NCI-H2107 (cell line): ENCODE results near the gene ZNF581.

ENCODE experiments used
- DNase-seq: peaks from one replicate; lab custom pipeline; 2025; lab: John Stamatoyannopoulos, UW

ZNF581 gene

DNA sequence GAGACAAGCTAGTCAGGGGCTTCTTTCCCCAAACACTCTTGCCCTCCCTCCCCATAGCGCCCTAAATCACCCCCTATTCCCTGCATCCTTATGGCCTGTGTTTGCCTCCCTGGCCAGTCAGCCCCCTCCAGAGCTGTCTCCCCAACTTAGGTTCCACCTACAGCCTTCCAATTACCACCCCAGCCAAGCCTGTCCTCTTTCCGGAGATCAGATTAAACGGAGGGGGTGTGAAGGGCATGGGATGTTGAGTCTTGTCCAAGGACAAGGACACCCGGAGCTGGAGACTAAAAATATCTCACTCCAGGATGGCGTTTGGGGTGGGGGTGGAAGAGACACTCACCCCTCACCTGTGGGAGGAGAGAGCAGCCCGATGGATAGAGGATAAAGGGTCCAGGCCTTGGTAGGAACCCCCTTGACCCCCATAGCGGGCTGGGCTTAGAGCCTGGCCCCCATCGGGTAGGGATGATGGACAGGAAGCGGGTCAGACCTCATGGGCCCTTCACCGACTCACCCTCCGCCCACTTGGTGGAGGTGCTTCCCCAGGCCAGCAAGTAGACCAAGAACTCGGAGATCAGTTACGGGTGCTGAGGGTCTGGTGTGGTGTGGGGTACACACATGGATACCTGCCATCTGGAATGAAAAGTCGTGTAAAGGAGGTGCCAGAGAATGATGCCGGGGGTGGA is 32.0 kb upstream of the ZNF581 start:
- no peak for DNase-seq

DNA sequence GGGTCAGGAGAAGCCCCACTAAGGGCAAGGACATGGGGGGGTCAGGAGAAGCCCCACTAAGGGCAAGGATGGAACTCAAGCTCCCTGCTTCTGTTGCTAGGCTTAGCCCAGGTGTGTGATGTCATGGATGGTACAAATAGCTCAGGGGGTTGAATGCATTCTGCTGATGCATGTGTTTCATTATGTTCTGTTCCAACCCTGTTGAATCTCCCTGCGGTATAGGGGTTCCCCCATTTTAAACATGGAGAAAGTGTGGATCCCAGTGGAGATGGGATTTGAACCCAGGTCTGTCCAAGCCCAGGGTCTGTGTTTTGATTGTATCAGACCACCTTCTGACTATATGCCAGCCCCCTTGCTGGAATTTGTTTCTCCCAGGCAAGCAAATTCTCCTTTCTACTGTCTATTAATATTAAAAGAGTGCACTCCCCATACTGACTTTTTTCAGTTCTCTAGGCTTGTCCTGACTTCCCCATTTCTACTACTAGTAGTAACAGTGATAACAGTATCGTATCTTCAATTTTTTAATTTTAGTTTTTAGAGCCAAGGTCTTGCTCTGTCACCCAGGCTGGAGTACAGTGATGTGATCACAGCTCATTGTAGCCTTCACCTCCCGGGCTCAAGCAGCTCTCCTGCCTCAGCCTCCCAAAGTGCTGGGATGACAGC is 31.3 kb upstream of the ZNF581 start:
- DNase-seq, result no peak

DNA sequence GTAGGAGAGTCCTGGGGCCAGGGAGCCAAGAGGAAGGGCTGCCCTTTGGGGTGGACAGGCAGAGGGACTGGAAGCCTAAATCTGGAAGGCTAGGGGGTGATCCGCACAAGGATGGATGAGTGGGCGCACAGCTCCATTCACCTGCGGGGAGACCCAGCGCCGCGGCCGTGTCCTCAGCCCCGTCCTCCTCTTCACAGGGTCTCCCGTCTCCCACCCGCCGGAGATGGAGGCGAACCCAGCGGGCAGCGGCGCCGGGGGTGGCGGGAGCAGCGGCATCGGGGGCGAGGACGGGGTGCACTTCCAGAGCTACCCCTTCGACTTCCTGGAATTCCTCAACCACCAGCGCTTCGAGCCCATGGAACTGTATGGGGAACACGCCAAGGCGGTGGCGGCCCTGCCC is 30.1 kb upstream of the ZNF581 start:
- DNase-seq, result no peak

DNA sequence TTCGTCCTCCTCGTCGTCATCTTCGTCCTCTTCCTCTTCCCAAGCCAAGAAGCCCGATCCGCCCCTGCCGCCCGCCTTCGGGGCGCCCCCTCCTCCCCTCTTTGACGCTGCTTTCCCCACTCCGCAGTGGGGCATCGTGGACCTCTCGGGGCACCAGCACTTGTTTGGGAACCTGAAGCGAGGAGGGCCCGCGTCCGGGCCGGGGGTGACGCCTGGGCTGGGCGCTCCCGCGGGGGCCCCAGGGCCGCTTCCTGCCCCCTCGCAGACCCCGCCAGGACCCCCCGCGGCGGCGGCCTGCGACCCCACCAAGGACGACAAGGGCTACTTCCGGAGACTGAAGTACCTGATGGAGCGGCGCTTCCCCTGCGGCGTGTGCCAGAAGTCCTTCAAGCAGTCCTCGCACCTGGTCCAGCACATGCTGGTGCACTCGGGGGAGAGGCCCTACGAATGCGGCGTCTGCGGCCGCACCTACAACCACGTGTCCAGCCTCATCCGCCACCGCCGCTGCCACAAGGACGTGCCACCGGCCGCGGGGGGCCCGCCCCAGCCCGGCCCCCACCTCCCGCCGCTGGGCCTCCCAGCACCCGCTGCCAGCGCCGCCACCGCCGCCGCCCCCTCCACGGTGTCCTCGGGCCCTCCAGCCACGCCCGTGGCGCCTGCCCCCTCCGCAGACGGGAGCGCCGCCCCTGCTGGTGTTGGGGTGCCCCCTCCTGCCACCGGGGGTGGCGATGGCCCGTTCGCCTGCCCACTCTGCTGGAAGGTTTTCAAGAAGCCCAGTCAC is 29.3 kb upstream of the ZNF581 start:
- DNase-seq, result no peak

DNA sequence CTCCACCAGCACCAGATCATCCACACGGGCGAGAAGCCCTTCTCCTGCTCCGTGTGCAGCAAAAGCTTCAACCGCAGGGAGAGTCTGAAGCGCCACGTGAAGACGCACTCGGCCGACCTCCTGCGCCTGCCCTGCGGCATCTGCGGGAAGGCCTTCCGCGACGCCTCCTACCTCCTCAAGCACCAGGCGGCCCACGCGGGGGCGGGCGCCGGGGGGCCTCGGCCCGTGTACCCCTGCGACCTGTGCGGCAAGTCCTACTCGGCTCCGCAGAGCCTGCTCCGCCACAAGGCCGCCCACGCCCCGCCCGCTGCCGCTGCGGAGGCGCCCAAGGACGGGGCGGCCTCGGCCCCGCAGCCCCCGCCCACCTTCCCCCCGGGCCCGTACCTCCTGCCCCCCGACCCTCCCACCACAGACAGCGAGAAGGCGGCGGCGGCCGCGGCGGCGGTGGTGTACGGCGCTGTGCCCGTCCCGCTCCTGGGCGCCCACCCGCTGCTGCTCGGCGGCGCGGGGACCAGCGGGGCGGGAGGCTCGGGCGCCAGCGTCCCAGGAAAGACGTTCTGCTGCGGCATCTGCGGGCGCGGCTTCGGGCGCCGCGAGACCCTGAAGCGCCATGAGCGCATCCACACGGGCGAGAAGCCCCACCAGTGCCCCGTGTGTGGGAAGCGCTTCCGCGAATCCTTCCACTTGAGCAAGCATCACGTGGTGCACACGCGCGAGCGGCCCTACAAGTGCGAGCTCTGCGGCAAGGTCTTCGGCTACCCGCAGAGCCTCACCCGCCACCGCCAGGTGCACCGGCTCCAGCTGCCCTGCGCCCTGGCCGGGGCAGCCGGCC is 28.5 kb upstream of the ZNF581 start:
- DNase-seq, result no peak

DNA sequence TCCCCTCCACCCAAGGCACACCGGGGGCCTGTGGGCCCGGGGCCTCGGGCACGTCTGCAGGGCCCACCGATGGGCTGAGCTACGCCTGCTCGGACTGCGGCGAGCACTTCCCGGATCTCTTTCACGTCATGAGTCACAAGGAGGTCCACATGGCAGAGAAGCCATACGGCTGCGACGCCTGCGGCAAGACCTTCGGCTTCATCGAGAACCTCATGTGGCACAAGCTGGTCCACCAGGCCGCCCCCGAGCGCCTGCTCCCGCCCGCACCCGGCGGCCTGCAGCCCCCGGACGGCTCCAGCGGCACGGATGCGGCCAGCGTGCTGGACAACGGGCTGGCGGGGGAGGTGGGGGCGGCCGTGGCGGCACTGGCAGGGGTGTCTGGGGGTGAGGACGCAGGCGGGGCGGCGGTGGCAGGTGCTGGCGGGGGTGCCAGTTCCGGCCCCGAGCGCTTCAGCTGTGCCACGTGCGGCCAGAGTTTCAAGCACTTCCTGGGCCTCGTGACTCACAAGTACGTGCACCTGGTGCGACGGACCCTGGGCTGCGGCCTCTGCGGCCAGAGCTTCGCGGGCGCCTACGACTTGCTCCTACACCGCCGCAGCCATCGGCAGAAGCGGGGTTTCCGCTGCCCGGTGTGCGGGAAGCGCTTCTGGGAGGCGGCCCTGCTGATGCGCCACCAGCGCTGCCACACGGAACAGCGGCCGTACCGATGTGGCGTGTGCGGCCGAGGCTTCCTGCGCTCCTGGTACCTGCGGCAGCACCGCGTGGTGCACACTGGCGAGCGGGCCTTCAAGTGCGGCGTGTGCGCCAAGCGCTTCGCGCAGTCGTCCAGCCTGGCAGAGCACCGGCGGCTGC is 27.7 kb upstream of the ZNF581 start:
- no peak for DNase-seq

DNA sequence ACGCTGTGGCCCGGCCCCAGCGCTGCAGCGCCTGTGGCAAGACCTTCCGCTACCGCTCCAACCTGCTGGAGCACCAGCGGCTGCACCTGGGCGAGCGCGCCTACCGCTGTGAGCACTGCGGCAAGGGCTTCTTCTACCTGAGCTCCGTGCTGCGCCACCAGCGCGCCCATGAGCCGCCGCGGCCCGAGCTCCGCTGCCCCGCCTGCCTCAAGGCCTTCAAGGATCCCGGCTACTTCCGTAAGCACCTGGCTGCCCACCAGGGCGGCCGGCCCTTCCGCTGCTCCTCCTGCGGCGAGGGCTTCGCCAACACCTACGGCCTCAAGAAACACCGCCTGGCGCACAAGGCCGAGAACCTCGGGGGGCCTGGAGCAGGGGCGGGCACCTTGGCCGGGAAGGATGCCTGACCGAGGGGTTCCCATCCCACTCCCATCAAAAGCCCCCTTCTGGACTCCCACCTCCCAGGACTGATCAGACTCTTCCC is 27.0 kb upstream of the ZNF581 start:
- no peak for DNase-seq

DNA sequence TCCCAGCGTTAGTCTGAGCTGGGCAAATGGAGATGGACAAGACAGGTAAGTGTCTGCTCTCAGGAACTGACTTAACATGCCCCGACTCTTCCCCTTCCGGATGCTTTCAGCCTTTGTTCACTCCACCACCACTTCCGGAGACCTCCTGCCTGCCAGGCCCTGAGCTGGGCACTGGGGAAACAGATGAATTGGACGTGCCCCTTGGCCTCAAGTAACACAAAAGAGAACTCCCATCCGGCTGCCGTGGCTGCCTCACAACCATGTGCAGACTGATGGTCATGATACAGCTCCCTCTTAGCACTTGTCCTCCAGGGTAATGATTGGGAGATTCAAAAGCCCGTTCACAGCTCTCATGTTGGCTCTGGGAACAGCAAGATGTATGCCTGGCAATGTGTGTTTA is 26.0 kb upstream of the ZNF581 start:
- no peak for DNase-seq

DNA sequence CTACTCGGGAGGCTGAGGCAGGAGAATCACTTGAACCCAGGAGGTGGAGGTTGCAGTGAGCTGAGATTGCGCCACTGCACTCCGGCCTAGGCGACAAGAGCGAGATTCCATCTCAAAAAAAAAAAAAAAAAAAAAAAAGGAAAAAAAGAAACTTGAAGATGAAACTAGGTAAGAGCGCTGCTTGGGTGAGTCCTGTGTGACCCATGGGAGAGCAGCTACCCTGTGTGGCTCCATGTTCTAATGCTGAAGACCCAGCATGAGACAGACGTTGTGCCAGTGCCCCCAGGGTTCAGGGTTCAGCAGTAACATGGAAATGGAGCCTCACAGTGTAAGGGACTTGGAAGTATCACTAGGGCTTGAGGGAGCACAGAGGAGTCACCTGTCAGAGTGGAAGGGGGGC is 25.0 kb upstream of the ZNF581 start:
- no peak for DNase-seq

DNA sequence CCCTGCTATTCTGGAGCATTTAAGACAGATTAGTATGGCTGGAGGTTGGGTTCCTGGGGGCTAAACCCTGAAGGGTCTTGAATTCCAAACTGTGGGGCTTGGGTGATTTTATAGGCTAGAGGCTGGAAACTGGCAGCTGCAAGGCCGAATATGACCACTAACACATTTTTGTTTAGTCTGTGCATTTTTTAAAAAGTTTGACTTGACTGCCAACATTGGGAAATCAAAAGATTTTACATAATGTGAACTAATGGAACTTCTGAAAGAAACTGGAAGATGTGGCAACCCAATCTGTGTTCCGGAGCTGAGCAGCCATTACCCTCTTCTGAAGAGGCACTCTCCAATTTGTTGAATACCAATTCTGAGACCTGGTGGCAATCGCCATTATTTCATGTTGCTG is 24.2 kb upstream of the ZNF581 start:
- DNase-seq, result no peak

DNA sequence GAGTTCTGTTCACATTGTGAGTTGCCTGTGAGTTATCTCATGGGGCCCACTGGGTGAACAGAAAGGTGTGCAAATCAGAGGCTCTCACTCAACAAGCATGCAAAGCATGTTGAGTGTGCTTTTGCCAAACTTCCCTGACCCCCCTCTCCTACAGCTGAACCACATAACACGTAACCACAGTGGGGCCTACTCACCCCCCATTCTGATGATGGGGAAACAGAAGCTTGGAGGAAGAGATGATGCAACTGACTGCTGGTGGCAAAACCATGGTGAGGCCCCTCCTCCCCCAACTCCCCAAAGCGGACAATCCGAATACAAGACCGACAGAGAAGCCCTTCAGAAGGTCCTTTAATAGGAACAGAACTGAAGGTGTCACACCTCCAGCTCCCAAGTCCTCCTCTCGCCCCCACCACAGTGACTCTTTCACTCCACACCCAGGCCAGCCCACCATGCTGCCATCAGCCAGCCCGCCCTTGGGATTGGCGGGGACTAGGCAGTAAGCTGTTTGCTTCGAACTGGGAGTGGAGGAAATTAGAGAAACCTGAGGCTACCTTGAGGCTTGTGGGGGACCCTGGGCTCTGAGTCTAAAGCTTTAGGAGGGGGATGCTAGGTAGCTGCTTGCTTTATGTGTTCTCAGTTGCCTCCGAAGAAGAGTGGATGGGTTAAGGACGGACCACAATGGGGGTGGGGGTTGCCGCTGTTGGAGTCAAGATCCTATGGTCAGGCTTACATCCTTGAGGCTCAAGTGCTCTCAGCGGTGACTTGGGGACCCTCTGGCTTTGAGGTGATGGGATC is 22.8 kb upstream of the ZNF581 start:
- no peak for DNase-seq

DNA sequence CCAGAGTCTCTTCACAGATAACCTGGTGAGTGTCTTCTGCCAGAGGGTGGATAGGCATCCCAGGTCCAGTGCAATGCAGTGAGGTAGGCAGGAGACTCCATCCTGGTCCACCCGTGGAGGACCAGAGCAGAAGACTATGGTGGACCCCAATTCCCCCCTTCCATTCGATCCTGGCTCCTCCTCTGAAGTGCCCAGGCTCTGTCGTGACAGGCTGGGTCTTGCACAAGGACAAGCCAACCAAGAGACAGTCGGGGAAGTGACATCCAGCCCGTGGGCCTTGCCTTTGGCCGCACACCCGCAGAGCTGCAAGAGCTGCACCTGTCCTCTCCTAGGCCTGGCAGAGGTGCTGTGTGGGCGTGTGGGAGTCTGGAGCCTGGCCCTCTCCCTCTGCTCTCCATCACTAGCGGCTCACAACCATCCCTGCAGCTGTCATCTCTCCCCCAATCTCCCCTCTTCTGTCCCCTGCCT is 22.2 kb upstream of the ZNF581 start:
- no peak for DNase-seq

DNA sequence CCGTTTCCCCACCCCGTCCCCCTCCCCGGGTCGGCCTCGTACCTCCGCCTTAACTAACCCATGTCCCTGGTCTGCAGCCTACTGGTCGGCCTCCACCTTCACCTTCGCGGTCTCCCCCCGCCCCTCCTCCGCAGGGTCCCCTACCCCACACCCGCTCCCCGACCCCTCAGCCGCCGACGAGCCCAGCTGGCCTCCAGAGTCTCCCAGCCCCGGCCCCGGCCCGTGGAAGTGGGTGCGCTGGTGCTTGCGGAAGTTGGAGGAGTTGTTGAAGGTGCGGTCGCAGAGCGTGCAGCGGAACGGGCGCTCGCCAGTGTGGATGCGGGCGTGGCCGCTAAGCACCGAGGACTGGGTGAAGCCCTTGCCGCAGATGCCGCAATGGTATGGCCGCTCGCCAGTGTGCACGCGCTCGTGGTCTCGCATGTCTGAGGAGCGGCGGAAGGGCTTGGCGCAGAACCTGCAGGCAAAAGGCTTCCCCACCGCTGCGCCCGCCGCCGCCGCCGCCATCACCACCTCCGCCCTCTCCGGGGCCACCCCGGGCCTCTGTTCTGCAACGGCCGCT is 21.7 kb upstream of the ZNF581 start:
- no peak for DNase-seq

DNA sequence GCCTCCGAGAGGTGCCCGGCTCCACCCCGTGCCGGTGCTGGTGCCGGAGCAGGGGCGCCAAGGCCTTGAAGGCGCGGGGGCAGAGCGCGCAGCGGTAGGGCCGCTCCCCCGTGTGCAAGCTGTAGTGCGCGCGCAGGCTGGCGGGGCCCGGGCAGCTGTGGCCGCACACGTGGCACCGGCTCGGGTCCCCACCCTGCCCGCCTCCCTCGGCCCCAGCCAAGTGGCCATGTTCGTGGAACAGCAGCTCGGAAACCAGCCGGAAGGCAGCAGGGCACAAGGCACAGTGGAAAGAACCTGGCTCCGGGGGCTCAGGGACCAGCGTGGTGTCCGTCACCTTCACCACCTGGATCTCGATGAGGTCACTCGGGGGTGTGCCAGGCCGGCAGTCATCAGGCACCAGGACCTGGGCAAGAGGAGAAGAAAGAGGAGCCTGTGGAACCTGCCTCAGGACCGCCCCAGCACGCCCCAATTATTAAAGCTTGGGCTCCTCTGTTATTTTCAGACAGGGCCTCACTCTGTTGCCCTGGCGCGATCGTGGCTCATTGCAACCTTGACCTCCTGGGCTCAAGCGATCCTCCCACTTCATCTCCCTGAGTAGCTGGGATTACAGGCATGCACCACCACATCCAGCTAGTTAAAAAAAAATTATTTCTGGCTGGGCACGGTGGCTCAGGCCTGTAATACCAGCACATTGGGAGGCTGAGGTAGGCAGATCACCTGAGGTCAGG is 21.0 kb upstream of the ZNF581 start:
- no peak for DNase-seq

DNA sequence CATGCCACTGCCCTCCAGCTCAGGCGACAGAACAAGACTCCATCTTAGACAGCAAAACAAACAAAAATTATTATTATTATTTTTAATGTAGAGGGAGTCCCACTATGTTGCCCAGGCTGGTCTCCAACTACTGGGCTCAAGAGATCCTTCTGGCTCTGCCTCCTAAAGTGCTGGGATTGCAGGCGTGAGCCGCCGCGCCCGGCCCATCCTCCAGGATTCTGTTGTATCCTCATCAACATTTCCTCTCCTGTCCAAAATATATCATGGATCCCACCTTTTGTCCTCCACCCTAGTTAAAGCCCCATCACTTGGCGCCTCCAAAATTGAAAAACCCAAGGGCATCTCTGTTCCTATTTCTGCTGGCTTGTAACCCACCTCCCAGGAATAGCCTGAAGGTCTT is 20.3 kb upstream of the ZNF581 start:
- DNase-seq, result no peak

DNA sequence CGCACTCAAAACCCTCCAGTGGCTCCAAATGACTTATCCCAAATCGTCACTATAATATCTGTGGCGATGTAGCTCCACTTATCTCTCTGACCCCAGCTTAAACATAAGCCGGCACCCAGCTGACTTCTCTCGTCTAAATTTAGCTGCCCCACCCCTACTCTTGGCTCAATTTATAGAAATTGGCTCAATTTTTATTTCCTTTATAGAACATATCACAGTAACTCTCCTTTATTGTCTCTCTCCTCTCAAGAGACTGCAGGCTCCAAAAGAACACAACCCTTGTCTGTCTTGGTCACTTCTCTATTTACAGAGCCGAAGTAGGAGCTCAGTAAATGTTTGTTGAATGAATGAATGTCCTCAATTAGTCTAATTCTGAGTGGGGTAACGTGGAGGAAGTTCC is 19.9 kb upstream of the ZNF581 start:
- no peak for DNase-seq

DNA sequence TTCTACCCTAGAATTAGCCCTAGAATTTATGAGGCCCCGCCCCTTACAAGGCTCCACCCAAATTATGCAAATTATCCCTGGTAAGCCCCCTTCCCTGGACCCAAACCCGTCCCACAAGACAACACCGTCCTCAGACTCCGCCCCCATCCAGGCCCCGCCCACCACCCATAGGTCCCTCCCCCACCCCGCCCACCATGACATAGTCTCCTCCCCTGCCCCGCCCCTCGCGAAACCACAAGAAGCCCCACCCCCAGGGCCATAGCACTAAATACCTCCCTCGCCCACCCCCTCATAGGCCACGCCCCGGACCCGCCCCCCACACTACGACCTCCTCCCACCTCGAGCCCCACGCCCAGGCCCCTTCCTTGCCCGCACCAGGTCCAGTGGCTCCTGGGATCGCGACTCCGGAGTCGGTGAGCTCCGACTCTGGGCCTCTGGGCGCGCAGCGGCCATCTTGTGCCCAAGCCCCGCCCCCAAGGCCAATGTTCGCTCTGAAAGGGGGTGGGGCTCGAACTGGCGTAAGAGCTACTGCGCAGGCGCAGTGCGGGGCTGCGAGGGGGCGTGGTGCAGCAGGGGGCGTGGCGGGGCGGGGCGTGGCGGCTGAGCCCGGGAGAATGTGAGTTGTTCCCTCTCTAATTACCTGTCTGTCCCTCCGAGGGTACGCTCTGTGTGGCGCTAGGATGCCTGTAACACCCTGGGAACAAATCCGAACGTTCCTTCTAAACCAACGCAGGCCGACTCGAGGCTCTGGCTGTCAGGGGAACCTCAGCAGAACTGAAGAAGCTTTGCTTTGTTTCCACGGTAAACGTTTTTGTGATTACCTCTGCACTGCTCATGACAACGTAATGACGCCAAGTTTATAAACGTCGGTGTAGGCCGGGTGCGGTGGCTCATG is 19.1 kb upstream of the ZNF581 start, which contains the start of gene ZNF784:
Gene ZNF784, minus strand, starts transcription at position 458 of the 895 bp plus-strand sequence. Its CDS starts 5 bp downstream, at position 453.
- DNase-seq, result peak; percentile 88

DNA sequence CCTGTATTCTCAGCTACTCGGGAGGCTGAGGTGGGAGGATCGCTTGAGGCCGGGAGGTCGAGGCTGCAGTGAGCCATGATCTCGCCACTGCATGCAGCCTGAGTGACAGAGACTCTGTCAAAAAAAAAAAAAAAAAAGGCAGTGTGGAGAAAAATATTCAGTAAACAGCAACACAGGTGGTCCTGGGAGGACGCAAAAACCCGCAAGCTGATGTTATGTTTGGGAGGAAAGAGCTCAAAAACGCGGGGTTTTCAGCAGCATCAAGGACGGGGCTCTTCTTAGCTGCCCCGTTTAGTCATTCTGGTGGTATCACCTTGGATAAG is 18.5 kb upstream of the ZNF581 start:
- no peak for DNase-seq
